DMS53 treated with DMSO at 0.1 percent for 48 hours (cell line): ENCODE measurements around the gene DBF4.
"Not testable (repeated sequence)": the region's sequence is repeated elsewhere in the genome, so short reads cannot be mapped to it uniquely, and the experiment has no call there.

ENCODE experiments used
- DNase-seq: peaks from one replicate; lab custom pipeline; 2025; ENCODE audit not compliant: unreplicated experiment; lab: John Stamatoyannopoulos, UW

The DBF4 gene

DNA sequence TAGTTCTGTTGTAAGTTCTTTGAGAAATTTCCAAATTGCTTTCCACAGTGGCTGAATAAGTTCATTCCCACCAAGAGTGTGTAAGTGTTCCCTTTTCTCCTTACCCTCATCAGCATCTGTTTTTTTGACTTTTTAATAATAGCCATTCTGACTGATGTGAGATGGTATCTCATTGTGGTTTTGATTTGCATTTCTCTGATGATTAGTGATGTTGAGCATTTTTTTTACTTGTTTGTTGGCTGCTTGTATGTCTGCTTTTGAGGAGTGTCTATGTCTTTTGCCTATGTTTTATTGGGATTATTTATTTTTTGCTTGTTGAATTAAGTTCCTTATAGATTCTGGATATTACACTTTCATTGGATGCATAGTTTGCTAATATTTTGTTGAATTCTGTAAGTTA, 69.6 kb downstream of the DBF4 start:
- not testable (repeated sequence) for DNase-seq

DNA sequence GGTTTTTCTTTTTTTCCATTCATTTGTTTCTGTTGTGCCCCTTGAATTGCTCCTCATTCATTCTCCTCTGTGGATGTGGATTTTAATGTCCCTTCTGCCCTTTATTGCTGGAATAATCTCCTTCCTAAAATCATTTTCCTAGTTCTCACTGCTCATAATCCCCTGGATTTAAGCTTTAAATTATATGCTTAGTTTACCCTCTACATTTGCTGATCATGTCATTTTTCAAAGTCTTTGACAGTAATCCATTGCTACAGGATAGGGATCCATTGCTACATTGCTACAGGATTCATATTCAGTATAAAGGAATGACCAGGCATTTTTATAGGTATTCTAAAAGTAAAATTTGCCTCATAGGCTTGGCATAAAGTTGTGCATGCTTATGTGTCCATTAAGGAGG, 72.1 kb downstream of the DBF4 start:
- no peak for DNase-seq
